ENCODE measurements around the gene VSNL1. TPM values are rescaled to one million over a fixed set of nuclear protein-coding genes. Genes with fewer than 3 reads are reported as not detected.

VSNL1 gene
- total RNA-seq, 1 experiment from 2014 or later, result 9.9 TPM

DNA sequence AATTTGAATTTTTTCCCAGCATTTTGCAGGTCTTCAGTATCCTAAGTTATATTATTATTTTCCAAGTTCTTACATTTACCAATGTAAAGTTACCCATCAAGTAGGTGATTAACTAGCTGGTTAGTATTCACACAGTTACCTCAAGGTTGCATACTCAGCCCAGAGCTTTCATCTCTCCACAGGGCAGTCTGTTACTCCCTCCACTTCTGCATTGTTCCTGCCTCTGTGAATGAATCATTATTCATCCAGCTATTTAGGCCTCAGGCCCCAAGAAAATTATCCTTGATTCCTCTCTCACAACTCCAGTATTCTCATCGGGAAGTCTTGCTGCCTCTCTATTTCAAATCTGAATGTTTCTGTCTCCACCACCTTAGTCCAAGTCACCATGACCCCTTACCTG is 121.0 kb downstream of the VSNL1 start:
- Histone ChIP-seq H2AK5ac (ENCODE audit: insufficient read length, low read length) (no peak overlapping the region), H3K4me1 (ENCODE audit: insufficient read depth, low read length) (no peaks in the 10 kb centered on the region), H3K9ac (ENCODE audit: extremely low read depth, insufficient read length, low read length) (no peak overlapping the region), H2BK20ac (ENCODE audit: low read depth, low read length, poor library complexity, severe bottlenecking) (no peak overlapping the region), H3T11ph (ENCODE audit: low read length) (no peak overlapping the region), H2BK15ac (ENCODE audit: low read depth, low read length) (no peak overlapping the region), H3K23me2 (ENCODE audit: insufficient read length, low read depth, low read length, poor library complexity, severe bottlenecking) (no peaks in the 10 kb centered on the region), H4K5ac (ENCODE audit: insufficient read length, low read depth, low read length) (no peak overlapping the region), H2BK120ac (ENCODE audit: low read depth, low read length, poor library complexity, severe bottlenecking) (no peak overlapping the region), H3K23ac (ENCODE audit: insufficient read length, low read depth, low read length) (no peak overlapping the region), H3K9me3 (ENCODE audit: control insufficient read depth, low read depth, low read length) (no peaks in the 10 kb centered on the region), H3K18ac (ENCODE audit: insufficient read length, low read depth, low read length) (no peak overlapping the region), H2BK5ac (ENCODE audit: insufficient read length, low read length) (no peak overlapping the region), H3K4ac (ENCODE audit: low read depth, low read length) (no peak overlapping the region), H2AFZ (ENCODE audit: low read length) (no peak overlapping the region), H2BK12ac (ENCODE audit: insufficient read length, low read depth, low read length) (no peak overlapping the region), H3K56ac (ENCODE audit: insufficient read length, low read depth, low read length) (no peak overlapping the region), H4K8ac (replicated peaks; ENCODE audit: insufficient read length, low read depth, low read length) (no peak overlapping the region), H3K4me2 (ENCODE audit: insufficient read depth, insufficient read length, low read length) (no peak overlapping the region), H3K27me3 (ENCODE audit: insufficient read depth, low read length) (no peaks in the 10 kb centered on the region), H4K91ac (ENCODE audit: insufficient read length, low read depth, low read length) (no peak overlapping the region), H3K27ac (ENCODE audit: insufficient read length, low read depth, low read length) (no peak overlapping the region), H3K14ac (ENCODE audit: insufficient read depth, low read length) (no peak overlapping the region), H3K79me1 (ENCODE audit: insufficient read depth, low read depth, low read length, poor library complexity, severe bottlenecking) (no peaks in the 10 kb centered on the region), H4K20me1 (ENCODE audit: control insufficient read depth, insufficient read depth, insufficient read length) (no peaks in the 10 kb centered on the region), H3K79me2 (ENCODE audit: insufficient read depth, low read length) (no peaks in the 10 kb centered on the region)
- TF ChIP-seq, protein P1, sequence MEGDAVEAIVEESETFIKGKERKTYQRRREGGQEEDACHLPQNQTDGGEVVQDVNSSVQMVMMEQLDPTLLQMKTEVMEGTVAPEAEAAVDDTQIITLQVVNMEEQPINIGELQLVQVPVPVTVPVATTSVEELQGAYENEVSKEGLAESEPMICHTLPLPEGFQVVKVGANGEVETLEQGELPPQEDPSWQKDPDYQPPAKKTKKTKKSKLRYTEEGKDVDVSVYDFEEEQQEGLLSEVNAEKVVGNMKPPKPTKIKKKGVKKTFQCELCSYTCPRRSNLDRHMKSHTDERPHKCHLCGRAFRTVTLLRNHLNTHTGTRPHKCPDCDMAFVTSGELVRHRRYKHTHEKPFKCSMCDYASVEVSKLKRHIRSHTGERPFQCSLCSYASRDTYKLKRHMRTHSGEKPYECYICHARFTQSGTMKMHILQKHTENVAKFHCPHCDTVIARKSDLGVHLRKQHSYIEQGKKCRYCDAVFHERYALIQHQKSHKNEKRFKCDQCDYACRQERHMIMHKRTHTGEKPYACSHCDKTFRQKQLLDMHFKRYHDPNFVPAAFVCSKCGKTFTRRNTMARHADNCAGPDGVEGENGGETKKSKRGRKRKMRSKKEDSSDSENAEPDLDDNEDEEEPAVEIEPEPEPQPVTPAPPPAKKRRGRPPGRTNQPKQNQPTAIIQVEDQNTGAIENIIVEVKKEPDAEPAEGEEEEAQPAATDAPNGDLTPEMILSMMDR (conservative IDR thresholded peaks at IDR 0.05), result no peak
- H3K4me1 Mint-ChIP-seq, result no peaks in the 10 kb centered on the region
- H3K27ac Mint-ChIP-seq, result peak overlapping the region in 2 of 3 experiments; percentile 8 to 24; a peak in 2 of 7 replicates
- no peaks in the 10 kb centered on the region for H3K27me3 Mint-ChIP-seq (ENCODE audit: low read depth)
- WGBS (ENCODE audit: extremely low coverage, insufficient read length, low lambda C conversion rate), result no CpG with 5 or more reads among the region's 1 CpG
- DNase-seq, result no peak
- H3K4me3 Mint-ChIP-seq, result no peak overlapping the region
- peaks cover 17 to 33% (median 32%) of the 10 kb centered on the region in 3 experiments; a peak in 6 of 7 replicates for H3K36me3 Mint-ChIP-seq (ENCODE audit: insufficient read depth in 1 of 3, low read depth in 3 of 3)
- no peaks in the 10 kb centered on the region for H3K9me3 Mint-ChIP-seq
